GM19467 (cell line): ENCODE data around the gene PMM1.
"Not testable (repeated sequence)": the region's sequence is repeated elsewhere in the genome, so short reads cannot be mapped to it uniquely, and the experiment has no call there.

Source experiments
- ATAC-seq: cut with Tn5 transposase; IDR thresholded peaks from one replicate; pipeline ENCODE4 v1.9.1; 2021; ENCODE audit warnings: mild to moderate bottlenecking, moderate library complexity; ENCODE audit not compliant: unreplicated experiment

The PMM1 gene

DNA sequence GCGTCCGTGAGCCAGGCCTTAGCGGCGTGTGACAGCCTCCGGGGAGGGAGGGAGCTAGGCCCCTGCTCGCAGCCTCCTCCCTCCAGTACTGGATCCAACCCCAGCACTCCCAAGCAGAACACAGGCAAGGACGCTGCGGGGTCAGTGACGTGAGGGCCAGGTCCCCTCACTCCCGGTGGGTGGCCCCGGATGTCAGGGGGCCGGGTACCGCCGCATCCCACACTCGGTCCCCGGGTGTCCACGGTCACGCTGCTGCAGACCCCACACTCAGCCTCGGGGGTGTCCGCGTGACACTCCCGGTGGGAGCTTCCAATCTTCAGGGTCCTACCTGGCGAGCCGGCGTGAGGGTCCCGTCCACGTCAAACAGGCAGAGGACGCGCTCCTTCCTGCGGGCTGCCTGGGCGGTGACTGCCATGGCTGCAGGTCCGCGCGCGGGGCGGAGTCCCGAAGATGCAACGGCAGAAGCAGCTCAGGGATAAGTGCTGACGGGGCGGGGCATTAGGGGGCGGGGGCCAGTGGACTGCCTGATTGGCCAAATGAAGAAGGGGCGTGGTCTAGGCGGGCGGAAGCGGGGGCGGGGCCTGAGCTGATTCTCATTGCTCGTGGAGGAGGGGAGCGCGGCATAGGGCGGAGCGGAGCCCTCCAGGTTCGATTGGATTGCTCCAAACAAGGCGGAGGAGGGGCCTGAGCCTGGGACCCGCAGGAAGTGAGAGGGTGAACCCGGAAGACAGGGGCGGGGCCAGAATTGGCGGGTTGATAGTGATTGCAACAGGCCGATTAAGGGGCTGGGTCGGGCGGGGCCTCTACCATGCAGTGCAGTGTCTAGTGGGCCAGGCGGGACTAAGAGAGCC lies at the start of gene PMM1:
TSS of gene PMM1 (minus strand) at position 450 of the 851 bp plus-strand sequence. CDS start at position 415, 35 bp downstream.
- peak; percentile 87 for ATAC-seq

DNA sequence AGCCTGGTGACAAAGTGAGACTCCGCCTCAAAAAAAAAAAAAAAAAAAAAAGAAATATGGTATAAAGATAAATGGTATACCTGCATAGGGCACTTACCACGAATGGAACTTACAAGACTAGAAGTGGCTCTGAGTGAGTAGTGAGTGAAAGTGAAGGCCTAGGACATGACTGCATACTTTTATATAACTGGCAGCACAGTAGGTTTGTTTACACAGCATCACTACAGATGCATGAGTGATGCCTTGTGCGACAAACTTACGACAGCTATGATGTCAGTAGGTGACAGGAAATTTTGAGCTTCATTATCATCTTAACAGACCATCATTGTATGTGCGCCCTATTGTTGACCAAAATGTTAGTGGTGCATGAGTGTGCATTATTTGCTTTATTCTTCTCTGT lies 49.1 kb upstream of the PMM1 start:
- ATAC-seq = no peak

DNA sequence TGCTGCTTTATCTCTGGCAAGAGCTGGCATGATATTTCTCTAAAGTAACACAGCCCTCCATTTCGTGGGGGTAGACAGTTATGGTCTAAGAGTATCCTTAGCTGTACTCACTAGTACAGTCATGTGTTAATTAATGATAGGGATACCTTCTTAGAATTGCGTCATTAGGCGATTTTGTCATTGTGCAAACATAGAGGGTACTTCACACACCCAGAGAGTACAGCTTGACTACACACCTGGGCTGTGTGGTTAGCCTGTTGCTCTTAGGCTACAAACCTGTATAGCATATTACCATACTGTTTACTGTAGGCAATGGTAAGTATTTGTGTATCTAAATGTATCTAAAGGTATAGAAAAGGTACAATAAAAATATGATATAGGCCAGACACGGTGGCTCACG lies 48.5 kb upstream of the PMM1 start:
- no peak for ATAC-seq

DNA sequence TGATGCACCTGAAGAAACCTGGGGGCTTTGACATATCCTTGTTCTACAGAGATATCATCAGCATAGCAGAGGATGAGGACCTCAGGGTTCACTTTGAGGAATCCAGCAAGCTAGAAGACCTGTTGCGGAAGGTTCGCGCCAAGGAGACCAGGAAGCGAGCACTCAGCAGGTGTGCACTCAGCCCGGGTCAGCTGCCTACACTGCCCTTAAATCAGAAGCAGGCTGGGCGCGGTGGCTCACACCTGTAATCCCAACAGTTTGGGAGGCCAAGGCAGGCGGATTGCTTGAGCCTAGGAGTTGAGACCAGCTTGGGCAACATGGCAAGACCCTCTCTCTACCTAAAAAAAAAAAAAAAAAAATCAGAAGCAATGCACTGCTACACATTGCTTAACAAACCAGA lies 48.0 kb upstream of the PMM1 start:
- not testable (repeated sequence) for ATAC-seq

DNA sequence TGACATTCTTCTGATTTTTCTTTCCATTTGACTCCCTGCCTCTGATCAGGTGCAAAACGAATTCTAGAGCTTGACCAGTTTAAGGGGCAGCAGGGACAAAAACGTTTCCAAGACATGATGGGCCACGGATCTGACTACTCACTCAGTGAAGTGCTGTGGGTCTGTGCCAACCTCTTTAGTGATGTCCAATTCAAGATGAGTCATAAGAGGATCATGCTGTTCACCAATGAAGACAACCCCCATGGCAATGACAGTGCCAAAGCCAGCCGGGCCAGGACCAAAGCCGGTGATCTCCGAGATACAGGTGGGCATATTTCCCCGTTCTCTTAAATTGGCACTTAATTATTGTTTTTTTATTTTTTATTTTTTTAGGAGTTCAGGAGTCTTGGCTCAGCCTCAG lies 46.8 kb upstream of the PMM1 start:
- no peak for ATAC-seq

DNA sequence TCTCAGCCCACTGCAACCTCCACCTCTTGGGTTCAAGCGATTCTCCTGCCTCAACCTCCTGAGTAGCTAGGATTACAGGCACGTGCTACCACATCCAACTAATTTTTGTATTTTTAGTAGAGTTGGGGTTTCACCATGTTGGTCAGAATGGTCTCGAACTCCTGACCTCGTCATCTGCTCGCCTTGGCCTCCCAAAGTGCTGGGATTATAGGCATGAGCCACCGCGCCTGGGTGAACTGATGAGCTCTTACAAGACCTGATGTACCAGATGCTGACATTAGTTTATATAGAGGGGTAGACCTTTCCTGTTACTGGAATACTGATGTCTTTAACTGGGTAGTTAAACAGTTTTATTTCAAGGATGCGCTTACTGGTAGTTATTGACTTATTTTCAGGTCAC lies 45.0 kb upstream of the PMM1 start:
- not testable (repeated sequence) for ATAC-seq

DNA sequence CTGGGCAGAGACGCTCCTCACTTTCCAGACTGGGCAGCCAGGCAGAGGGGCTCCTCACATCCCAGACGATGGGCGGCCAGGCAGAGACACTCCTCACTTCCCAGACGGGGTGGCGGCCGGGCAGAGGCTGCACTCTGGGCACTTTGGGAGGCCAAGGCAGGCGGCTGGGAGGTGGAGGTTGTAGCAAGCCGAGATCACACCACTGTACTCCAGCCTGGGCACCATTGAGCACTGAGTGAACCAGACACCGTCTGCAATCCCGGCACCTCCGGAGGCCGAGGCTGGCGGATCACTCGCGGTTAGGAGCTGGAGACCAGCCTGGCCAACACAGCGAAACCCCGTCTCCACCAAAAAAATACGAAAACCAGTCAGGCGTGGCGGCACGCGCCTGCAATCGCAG lies 42.0 kb upstream of the PMM1 start:
- ATAC-seq = not testable (repeated sequence)

DNA sequence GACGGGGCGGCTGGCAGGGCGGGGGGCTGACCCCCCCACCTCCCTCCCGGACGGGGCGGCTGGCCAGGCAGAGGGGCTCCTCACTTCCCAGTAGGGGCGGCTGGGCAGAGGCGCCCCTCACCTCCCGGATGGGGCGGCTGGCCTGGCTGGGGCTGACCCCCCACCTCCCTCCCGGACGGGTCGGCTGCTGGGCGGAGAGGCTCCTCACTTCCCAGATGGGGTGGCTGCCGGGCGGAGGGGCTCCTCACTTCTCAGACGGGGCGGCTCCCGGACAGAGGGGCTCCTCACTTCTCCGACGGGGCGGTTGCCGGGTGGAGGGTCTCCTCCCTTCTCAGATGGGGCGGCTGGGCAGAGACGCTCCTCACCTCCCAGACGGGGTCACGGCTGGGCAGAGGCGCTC lies 41.5 kb upstream of the PMM1 start:
- not testable (repeated sequence) for ATAC-seq

DNA sequence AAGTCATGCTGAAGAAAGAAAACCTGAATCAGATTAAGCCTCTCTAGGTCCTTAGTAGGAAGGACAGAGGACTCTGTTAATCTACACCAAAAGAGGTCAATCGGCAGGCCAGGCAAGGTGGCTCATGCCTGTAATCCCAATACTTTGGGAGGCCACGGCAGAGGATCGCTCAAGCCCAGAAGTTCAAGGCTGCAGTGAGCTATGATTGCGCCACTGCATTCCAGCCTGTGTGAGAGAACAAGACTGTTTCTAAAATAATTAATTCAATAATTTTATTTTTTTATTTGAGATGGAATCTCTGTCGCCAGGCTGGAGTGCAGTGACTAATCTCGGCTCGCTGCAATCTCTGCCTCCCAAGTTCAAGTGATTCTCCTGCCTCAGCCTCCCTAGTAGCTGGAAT lies 35.9 kb upstream of the PMM1 start:
- ATAC-seq = no peak

DNA sequence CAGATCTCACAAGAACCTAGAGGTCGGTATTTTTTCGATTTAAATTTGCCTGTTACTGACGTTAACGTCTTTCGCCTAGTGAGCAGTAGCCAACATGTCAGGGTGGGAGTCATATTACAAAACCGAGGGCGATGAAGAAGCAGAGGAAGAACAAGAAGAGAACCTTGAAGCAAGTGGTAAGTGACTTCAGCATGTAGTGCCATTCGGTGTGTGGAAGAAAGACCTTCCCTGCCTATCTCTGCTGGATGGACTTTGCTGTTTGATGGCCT lies 32.2 kb upstream of the PMM1 start:
- no peak for ATAC-seq

DNA sequence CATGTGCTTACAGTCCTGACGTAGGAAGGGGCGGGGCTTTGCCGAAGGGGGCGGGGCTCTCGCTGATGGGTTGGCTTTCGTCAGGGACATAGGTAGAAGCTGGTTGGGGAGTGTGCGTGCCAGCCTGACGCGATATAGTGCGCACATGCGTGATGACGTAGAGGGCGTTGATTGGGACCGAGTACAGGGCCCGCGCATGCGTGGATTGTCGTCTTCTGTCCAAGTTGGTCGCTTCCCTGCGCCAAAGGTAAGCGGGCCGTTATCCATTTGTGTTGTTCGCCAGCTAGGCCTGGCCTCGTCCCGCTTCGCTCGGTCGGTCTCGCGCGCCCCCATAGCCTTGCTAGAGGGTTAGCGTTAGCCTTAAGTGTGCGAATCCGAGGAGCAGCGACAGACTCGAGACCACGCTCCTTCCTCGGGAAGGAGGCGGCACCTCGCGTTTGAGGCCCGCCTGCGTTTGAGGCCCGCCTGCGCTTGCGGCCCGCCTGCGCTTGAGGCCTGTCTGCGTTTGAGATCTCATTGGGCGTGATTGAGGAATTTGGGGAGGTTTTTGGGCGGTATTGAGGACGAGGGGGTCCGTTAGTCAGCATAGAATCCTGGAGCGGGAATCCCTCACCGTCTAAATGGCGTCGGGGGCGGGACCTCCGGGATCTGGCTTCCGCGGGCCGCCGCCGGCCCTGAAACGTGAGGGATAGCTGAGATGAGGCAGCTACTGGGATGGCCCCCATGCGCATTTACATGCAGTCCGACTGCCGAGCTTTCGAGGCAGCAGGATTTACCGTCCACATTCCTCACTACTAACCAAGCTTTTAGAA lies 31.7 kb upstream of the PMM1 start, which contains the start of gene XRCC6:
TSS of gene XRCC6 (plus strand) at position 197 of the 812 bp plus-strand sequence. CDS start 710 bp downstream, outside the sequence.
- peak; percentile 72 for ATAC-seq

DNA sequence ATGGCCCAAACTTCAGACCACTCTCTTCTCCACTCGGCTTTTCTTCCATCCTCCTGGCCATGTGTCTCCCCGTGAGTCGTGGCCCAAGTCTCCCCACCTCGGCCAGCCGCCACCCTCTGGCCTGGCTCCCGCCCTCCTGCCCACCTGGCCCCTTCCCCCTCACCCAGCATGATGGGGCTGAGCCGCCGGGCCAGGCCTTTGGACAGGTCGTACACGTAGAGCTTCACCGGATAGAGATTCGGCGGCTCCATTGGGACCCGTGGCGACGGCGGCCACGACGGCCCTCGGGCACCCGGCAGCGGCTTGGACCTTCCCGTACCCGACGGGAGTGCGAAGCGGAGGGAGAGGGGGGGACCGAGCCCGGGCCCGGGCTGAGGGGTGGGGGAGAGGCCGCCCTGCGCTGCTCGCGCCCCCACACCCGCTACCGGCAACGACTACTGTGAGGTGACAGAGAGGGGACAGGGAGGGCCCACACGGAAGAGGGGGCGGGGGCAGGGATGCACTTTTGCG lies 31.0 kb upstream of the PMM1 start, which contains the start of gene DESI1:
TSS of gene DESI1 (minus strand) at position 455 of the 510 bp plus-strand sequence. CDS start at position 251, 204 bp downstream.
- ATAC-seq = no peak

DNA sequence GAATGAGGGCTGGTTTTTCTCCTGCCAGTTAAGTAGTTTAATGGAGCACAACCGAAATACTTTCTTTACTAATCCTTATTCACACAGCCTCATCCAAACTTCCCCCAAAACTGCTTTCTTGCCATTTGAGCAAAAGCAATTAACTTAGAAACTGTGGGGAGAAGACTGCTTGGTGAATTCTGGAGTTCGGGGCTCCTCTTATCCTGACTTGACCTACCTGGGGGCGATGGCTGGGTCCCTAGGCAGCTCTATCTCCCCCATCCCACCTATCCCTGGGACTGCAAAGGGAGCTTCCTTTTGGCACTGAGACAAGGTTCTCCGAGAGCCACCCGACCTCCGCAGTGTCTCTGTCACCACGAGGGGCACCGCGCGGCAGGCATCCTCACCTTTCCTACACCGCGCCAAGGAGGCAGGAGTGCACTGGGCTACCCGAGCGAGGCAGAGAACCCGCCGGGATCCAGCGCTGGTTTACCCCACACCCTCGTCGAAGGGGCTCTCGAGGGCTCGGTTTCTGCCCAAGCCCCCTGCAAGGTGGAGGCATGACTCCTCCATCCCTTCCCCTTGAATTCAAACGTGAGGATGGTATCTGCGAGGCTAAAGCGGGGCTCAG lies 30.4 kb upstream of the PMM1 start:
- ATAC-seq = no peak

DNA sequence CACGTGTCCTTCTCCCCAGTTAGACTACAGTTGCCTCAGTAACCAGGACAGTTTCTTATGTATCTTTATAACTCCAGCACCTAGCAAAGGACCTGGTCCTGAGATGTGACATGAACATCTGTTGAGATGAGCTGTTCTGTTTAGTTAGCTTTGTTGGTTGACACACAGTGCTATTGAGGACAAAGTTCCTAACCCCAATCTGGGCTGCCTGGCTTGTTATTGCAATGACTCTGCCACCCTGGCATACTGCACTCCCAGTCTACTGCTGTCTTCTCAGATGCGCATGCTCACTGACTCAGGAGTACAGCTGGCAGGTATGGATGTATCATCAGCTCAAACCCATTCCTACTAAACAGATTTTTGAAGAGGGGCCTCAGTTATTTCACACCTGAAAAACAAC lies 23.8 kb upstream of the PMM1 start:
- no peak for ATAC-seq

DNA sequence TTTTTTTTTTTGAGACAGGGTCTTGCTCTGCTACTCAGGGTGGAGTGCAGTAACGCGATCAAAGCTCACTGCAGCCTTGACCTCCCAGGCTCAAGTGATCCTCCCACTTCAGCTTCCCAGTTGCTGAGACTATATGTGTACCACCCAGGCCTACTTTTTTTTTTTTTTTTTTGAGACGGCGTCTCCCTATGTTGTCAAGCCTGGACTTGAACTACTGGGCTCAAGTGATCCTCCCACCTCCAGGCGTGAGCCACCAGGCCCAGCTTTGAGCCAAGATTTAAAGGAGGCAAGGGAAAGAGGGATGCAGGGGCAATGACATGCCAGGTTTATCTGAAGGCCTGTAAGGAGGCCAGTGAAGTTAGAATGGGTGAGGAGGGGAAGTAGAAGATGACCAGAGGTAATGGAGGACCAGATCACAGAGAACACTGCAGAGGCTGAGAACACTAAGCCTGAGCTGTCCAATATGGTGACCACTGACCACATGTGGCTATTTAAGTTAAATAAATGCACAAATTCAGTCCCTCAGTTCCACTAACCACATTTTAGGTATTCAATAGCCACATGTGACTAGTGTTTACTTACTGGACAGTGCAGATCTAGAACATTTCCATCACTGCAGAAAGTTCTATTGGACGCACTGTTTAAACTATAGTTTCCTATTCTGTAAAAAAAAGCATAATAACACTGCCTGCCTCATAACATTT lies 23.1 kb upstream of the PMM1 start:
- no peak for ATAC-seq

DNA sequence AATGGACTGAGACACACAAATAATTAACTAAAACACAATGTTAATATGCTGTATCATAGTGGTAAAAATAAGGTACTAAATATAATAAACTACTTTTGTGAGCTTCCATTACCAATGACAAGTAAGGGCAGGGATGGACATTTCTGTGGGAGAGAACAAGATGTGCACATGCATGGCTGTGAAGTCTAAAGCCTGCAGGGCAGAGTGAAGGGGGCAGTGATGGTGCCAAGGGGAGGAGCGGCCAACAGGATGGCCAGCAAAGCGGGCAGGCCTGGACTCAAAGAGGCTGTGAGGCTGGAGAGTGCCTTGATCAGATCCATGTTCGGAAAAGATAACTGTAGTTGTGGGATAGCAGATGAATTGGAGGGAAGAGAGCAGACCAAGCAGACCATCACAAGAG lies 18.7 kb upstream of the PMM1 start:
- no peak for ATAC-seq

DNA sequence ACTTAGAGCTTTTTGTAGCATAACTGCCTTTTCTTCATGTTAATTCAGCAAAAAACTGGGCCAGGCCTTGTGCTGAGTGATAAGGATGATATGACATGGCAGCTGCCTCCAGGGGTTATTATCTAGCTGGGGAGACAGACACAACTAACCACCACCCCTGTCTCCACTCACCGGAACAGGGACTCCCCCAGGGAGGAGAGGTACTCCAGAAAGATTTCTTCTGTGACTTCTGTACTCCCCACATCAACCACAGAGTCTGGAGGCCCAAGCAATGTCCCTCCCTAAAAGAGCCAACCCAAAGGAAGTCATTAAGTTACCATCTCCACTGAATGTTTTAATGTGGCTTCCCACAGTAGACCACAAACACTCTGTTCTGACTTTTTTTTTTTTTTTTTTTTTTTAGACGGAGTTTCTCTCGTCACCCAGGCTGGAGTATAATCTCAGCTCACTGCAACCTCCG lies 14.3 kb upstream of the PMM1 start:
- ATAC-seq = no peak

DNA sequence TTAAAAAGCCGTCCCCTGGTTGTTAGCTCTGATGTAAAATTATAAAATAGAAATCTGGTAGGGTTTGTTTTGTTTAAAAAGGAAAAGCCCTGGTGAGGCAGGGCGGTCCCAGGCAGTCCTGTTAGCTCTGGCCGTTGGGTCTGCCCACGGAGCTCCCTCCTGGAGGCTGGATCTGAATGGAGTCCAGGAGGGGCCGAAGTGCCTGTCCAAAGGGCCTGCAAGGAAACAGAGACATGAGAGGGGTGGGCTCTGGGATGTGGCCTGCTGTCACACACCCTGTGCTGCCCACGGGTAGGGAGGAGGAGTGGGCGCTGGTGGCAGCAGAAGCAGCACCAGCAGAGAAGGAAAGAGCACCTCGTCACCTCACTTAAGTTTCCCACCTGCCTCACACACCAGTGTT lies 11.3 kb upstream of the PMM1 start:
- ATAC-seq = no peak

DNA sequence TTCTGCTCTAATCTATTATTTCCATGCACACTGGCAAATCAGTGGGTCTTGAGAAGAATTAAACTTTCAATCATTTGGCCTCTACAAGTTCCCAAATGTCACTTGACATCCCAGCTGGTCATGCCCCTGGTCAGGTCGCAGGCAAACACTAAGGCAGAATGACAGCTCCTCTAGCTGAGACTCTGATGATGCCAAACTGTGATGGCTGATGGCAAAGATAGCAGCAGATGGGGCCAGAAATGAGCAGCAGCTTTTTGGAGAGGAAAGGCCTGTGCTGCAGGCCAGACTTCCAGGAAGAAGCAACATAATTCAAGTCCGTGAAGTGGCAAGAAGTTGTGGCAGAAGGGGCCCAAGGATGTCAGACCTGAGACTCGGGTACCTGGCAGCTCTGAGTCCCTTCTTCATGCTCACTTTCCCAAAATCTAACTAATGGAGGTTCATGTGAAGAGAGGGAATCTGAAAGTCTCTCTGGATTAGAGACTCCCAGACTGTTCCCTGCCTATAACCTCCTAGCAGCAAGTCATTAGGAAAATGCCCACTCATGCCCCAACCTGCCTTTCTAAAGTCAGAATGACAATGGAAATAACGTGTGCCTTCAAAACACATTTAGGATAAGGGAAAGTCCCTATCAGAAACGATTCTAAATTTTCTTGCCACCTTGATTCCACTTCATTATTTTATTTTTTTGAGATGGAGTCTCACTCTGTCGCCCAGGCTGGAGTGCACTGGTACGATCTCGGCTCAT lies 9.4 kb upstream of the PMM1 start:
- no peak for ATAC-seq

DNA sequence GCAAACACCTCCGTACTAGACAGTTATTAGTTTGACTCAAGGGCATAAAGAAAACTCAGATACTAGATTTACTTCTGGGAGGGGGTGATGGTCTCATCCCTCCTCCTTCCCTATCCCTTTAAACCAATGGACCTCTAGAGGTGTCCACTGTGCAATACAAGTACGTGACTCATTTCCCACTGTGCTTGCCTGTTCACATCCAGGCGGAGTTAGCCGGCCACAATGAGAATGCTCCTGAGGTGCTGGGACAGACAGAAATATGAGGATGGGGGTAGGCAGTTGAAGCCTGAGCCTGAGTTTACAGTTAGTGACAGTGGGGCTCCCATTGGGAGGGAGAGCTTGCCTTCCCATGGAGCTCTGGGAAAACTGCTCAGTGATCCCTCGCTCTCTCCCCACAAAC lies 8.4 kb upstream of the PMM1 start:
- no peak for ATAC-seq
